Measurements from ENCODE around the gene LEKR1.
"Not testable (repeated sequence)": the region's sequence is repeated elsewhere in the genome, so short reads cannot be mapped to it uniquely, and the experiment has no call there.

The LEKR1 gene

GRCh38 chr3:156793400-156793799 lies 32.8 kb upstream of the LEKR1 start:
- POLR2A ChIA-PET (ENCODE audit: low non-redundant PET) = no interaction called here
- CTCF ChIA-PET = interaction anchor here (0.5 to 0.6 kb wide), 2 partner anchors 10 to 180 kb away, joined by 3 to 4 read pairs; no protein-coding TSS in a partner anchor

DNA sequence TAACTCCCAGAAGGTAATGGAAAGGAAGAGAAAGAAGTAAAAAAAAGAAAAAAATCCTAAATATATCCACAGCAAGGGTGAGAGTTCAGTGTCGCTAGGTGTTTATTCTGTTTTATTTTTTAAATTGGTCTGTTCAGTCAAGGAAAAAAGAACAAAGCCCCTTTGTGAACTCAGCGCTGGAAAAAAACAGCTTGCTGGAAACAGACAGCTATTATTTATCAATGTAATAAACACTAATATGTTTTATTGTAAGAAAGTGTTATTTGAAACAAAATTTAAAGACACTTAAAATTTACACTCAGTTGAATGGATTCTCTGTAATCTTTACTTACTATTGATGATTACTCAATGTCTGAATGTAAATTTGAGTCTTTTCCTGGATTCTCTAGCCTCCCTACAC lies 32.3 kb upstream of the LEKR1 start:
- ChIA-PET POLR2A (ENCODE audit: low non-redundant PET) (no interaction called here), CTCF (interaction anchor here (0.6 kb wide), 1 partner anchor 180 kb away, joined by 3 read pairs; no protein-coding TSS in a partner anchor)
- no peak for TF ChIP-seq CTCF (conservative IDR thresholded peaks at IDR 0.05; ENCODE audit: low read depth)
- no peak overlapping the region for H3K27ac ChIP-seq
- DNase-seq (ENCODE audit: low spot score) = no peak

More at GRCh38 chr3:156793400-156793799, 32.8 kb upstream of the LEKR1 start:
- H3K27ac ChIP-seq = no peak overlapping the region
- no peak for TF ChIP-seq CTCF (conservative IDR thresholded peaks at IDR 0.05; ENCODE audit: low read depth)
- no peak for DNase-seq (ENCODE audit: low spot score)

GRCh38 chr3:156795890-156796481 lies 30.2 kb upstream of the LEKR1 start:
- CTCF ChIA-PET = no interaction called here
- peak overlapping the region; percentile 54 for H3K27ac ChIP-seq
- DNase-seq (ENCODE audit: low spot score) = no peak
- POLR2A ChIA-PET (ENCODE audit: low non-redundant PET) = no interaction called here
- no peak for TF ChIP-seq CTCF (conservative IDR thresholded peaks at IDR 0.05; ENCODE audit: low read depth)

DNA sequence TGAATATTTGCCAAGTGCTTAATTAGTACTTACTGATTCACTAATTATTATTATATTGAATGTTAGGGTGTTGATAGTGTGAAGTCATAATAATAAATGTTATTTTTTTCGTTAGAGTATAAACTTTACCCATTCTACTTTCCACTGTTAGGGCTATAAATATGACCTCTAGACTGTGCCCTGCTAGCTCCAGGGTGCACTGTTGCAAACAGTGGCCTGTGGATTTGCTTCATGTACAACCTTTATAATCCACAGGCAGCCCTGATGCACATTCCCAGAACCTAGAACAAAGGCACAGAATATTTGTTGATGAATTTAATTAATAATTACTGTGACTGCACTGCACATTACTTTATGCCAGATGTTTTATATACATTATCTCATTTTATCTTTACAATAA lies 28.8 kb upstream of the LEKR1 start:
- no peak for TF ChIP-seq CTCF (conservative IDR thresholded peaks at IDR 0.05; ENCODE audit: low read depth)
- CTCF ChIA-PET = no interaction called here
- no peak overlapping the region for H3K27ac ChIP-seq
- no peak for DNase-seq (ENCODE audit: low spot score)
- POLR2A ChIA-PET (ENCODE audit: low non-redundant PET) = no interaction called here

DNA sequence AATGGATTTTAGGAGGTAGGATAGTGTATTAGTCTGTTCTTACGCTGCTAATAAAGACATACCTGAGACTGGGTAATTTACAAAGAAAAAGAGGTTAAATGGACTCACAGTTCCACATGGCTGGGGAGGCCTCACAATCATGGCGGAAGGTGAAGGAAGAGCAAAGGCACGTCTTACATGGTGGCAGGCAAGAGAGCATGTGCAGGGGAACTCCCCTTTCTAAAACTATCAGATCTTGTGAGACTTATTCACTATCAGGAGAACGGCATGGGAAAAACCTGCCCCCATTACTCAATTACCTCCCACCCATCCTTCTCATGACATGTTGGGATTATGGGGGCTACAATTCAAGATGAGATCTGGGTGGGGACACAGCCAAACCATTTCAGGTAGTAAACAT lies 25.9 kb upstream of the LEKR1 start:
- POLR2A ChIA-PET (ENCODE audit: low non-redundant PET); H3K27ac ChIP-seq; DNase-seq (ENCODE audit: low spot score): not testable (repeated sequence)
- CTCF ChIA-PET = interaction anchor here (0.7 kb wide), 1 partner anchor 337 kb away, joined by 3 read pairs; no protein-coding TSS in a partner anchor

- no peak overlapping the region for H3K27ac ChIP-seq
- POLR2A ChIA-PET (ENCODE audit: low non-redundant PET) = no interaction called here
- no peak for TF ChIP-seq CTCF (conservative IDR thresholded peaks at IDR 0.05; ENCODE audit: low read depth)
- CTCF ChIA-PET = interaction anchor here (0.6 to 0.7 kb wide), 2 partner anchors 127 to 699 kb away, joined by 3 read pairs; no protein-coding TSS in a partner anchor
- no peak for DNase-seq (ENCODE audit: low spot score)
These were observed 24.4 kb upstream of the LEKR1 start for GRCh38 chr3:156801746-156802145.

- ChIA-PET POLR2A (ENCODE audit: low non-redundant PET) (no interaction called here), CTCF (interaction anchor here (0.7 to 1.0 kb wide), 2 partner anchors 10 to 278 kb away, joined by 4 read pairs; no protein-coding TSS in a partner anchor)
- no peak for TF ChIP-seq CTCF (conservative IDR thresholded peaks at IDR 0.05; ENCODE audit: low read depth)
- no peak overlapping the region for H3K27ac ChIP-seq
- DNase-seq (ENCODE audit: low spot score) = no peak
These were observed 23.1 kb upstream of the LEKR1 start for GRCh38 chr3:156802821-156803606.

Data from RWPE1 (cell line).